H1 (cell line): ENCODE data around the gene SERPINF2. TPM values are rescaled to one million over a fixed set of nuclear protein-coding genes. Genes with fewer than 3 reads are reported as not detected.

Source experiments
- CTCF ChIA-PET: fragments of 300-600 bp; sonication (Branson Sonifier 250); formaldehyde crosslinking; loops from one replicate; lab custom pipeline; 2021; ENCODE audit not compliant: partially characterized antibody; lab: Charles Lee
- POLR2A ChIA-PET: fragments of 300-600 bp; sonication (Branson Sonifier 250); formaldehyde crosslinking; loops from one replicate; lab custom pipeline; 2021; ENCODE audit warnings: inconsistent platforms; ENCODE audit not compliant: partially characterized antibody; lab: Charles Lee
- DNase-seq, 2 experiments: peaks; one replicate each; pipeline versions ENCODE4 v3.0.0 to v3.0.0-alpha.2; 2010 to 2022; ENCODE audit warnings: low spot score in 2 of 2, low read depth in 1 of 2, mixed read lengths in 1 of 2
- FAIRE-seq: peaks from 2 replicates; lab custom pipeline; 2011; peaks lifted over from hg19 to GRCh38; lab: Jason Lieb, UNC
- H2AFZ ChIP-seq: 2 replicates; pipeline ENCODE4 v1.8.1; 2012; ENCODE audit warnings: low read length, inconsistent platforms
- H2AK5ac ChIP-seq: 2 replicates; pipeline ENCODE4 v1.6.1; 2013; ENCODE audit warnings: low read depth, low read length
- H2BK120ac ChIP-seq: replicated peaks from 2 replicates; pipeline ENCODE3; 2013; ENCODE audit warnings: low read depth, low read length, inconsistent platforms
- H2BK12ac ChIP-seq: 2 replicates; pipeline ENCODE4 v1.6.1; 2013; ENCODE audit warnings: low read depth, low read length
- H2BK15ac ChIP-seq: 2 replicates; pipeline ENCODE4 v1.6.1; 2013; ENCODE audit warnings: low read length
- H2BK20ac ChIP-seq: 2 replicates; pipeline ENCODE4 v1.6.1; 2013; ENCODE audit warnings: low read length
- H2BK5ac ChIP-seq: 2 replicates; pipeline ENCODE4 v1.6.1; 2013; ENCODE audit warnings: low read depth, low read length
- H3K14ac ChIP-seq: 2 replicates; pipeline ENCODE4 v1.6.1; 2013; ENCODE audit warnings: inconsistent platforms; ENCODE audit not compliant: insufficient read length
- H3K18ac ChIP-seq: 2 replicates; pipeline ENCODE4 v1.6.1; 2013; ENCODE audit warnings: low read length; ENCODE audit errors: extremely low read depth
- H3K23ac ChIP-seq: 2 replicates; pipeline ENCODE4 v1.6.1; 2013; ENCODE audit warnings: inconsistent platforms; ENCODE audit not compliant: insufficient read length
- H3K23me2 ChIP-seq: 2 replicates; pipeline ENCODE4 v1.6.1; 2013; ENCODE audit warnings: low read depth, low read length
- H3K27ac ChIP-seq: 2 replicates; pipeline ENCODE4 v1.6.1; 2011; ENCODE audit warnings: low read depth, low read length, inconsistent platforms
- H3K27me3 ChIP-seq, 4 experiments: replicated peaks in 1 of 4; 1 replicate in 1 of 4; 2 replicates in 3 of 4; pipeline versions ENCODE4 v1.6.1 to v1.8.1; 2011 to 2013; ENCODE audit warnings: low read length in 3 of 4, mild to moderate bottlenecking in 3 of 4, inconsistent platforms in 2 of 4, mixed read lengths in 2 of 4, moderate library complexity in 1 of 4; ENCODE audit not compliant: control insufficient read depth in 3 of 4, insufficient read depth in 3 of 4; ENCODE audit errors: extremely low read depth in 1 of 4
- H3K36me3 ChIP-seq, 4 experiments: 2 replicates each; pipeline versions ENCODE4 v1.6.1 to v1.8.1; 2011 to 2013; ENCODE audit warnings: mild to moderate bottlenecking in 4 of 4, low read length in 3 of 4, moderate library complexity in 2 of 4, control low read depth in 1 of 4, inconsistent platforms in 1 of 4; ENCODE audit not compliant: insufficient read depth in 4 of 4, control insufficient read depth in 2 of 4
- H3K4ac ChIP-seq: replicated peaks from 2 replicates; pipeline ENCODE3; 2013; ENCODE audit warnings: low read length, low read depth, mixed read lengths, inconsistent platforms; ENCODE audit not compliant: insufficient read length
- H3K4me1 ChIP-seq, 4 experiments: replicated peaks in 1 of 4; 1 replicate in 1 of 4; 2 replicates in 3 of 4; pipeline versions ENCODE4 v1.6.1 to v1.8.1; 2011 to 2013; ENCODE audit warnings: low read length in 3 of 4, inconsistent platforms in 2 of 4, mixed read lengths in 1 of 4; ENCODE audit not compliant: insufficient read depth in 4 of 4, control insufficient read depth in 3 of 4
- H3K4me2 ChIP-seq, 2 experiments: 2 replicates each; pipeline versions ENCODE4 v1.6.1 to v1.8.1; 2011 to 2013; ENCODE audit warnings: low read depth in 2 of 2, low read length in 2 of 2, control low read depth in 1 of 2, inconsistent platforms in 1 of 2, mild to moderate bottlenecking in 1 of 2; ENCODE audit not compliant: insufficient read depth in 1 of 2
- H3K4me3 ChIP-seq, 4 experiments: fragments of 200-600, 300-600 bp in 1 of 4; sonication (generic), shearing (Covaris generic), sonication (Bioruptor Twin) in 1 of 4; 2 replicates each; pipeline versions ENCODE4 v1.5.1 to v1.8.1; 2011 to 2016; ENCODE audit warnings: low read length in 4 of 4, low read depth in 3 of 4, control low read depth in 2 of 4, inconsistent platforms in 2 of 4, mild to moderate bottlenecking in 2 of 4, mixed read lengths in 1 of 4, moderate library complexity in 1 of 4; ENCODE audit not compliant: insufficient read depth in 2 of 4; ENCODE audit errors: extremely low read depth in 1 of 4
- H3K56ac ChIP-seq: replicated peaks from 2 replicates; pipeline ENCODE3; 2013; ENCODE audit warnings: low read depth, mild to moderate bottlenecking, mixed read lengths, low read length, inconsistent platforms; ENCODE audit not compliant: insufficient read length
- H3K79me1 ChIP-seq: 2 replicates; pipeline ENCODE4 v1.6.1; 2013; ENCODE audit warnings: low read depth, low read length, control low read depth
- H3K79me2 ChIP-seq, 2 experiments: 2 replicates each; pipeline versions ENCODE4 v1.6.1 to v1.8.1; 2012 to 2013; ENCODE audit warnings: low read length in 2 of 2, mild to moderate bottlenecking in 2 of 2, inconsistent platforms in 1 of 2; ENCODE audit not compliant: insufficient read depth in 2 of 2, control insufficient read depth in 1 of 2
- H3K9ac ChIP-seq, 4 experiments: replicated peaks in 1 of 4; 1 replicate in 1 of 4; 2 replicates in 3 of 4; pipeline versions ENCODE4 v1.6.1 to v1.8.1; 2011 to 2013; ENCODE audit warnings: low read depth in 3 of 4, low read length in 3 of 4, control low read depth in 2 of 4, mild to moderate bottlenecking in 2 of 4, moderate library complexity in 2 of 4, inconsistent platforms in 1 of 4; ENCODE audit errors: extremely low read depth in 1 of 4
- H3K9me3 ChIP-seq, 2 experiments: 2 replicates each; pipeline versions ENCODE4 v1.6.1 to v1.8.1; 2012 to 2013; ENCODE audit warnings: mild to moderate bottlenecking in 2 of 2, moderate library complexity in 2 of 2, control low read depth in 1 of 2, inconsistent platforms in 1 of 2, low read depth in 1 of 2, low read length in 1 of 2, mixed read lengths in 1 of 2; ENCODE audit not compliant: insufficient read depth in 2 of 2
- H4K20me1 ChIP-seq, 2 experiments: replicated peaks in 1 of 2; 2 replicates each; pipeline versions ENCODE3 to v1.8.1; 2011 to 2013; ENCODE audit warnings: inconsistent platforms in 2 of 2, low read length in 2 of 2, mild to moderate bottlenecking in 1 of 2; ENCODE audit not compliant: insufficient read depth in 2 of 2, control insufficient read depth in 1 of 2
- H4K5ac ChIP-seq: 2 replicates; pipeline ENCODE4 v1.6.1; 2013; ENCODE audit warnings: low read length, low read depth, mixed read lengths, inconsistent platforms; ENCODE audit not compliant: insufficient read length
- H4K8ac ChIP-seq: 2 replicates; pipeline ENCODE4 v1.8.0; 2013; ENCODE audit warnings: mild to moderate bottlenecking, moderate library complexity, low read length, inconsistent platforms; ENCODE audit not compliant: insufficient read depth; ENCODE audit errors: extremely low read depth
- H4K91ac ChIP-seq: replicated peaks from 2 replicates; pipeline ENCODE3; 2013; ENCODE audit warnings: low read length, mixed read lengths, inconsistent platforms; ENCODE audit not compliant: insufficient read length
- BCL11A ChIP-seq, 2 experiments: IDR thresholded peaks; one replicate each; pipeline ENCODE4 v1.6.1; 2011; ENCODE audit warnings: low read depth in 2 of 2, low read length in 2 of 2, mild to moderate bottlenecking in 2 of 2
- EGR1 ChIP-seq: IDR thresholded peaks from 2 replicates; pipeline ENCODE4 v1.6.1; 2011; ENCODE audit warnings: low read depth, low read length, borderline replicate concordance
- EZH2 ChIP-seq: fragments of 200-600 bp; sonication (generic); IDR thresholded peaks from 2 replicates; pipeline ENCODE4 v1.7.1; 2012; ENCODE audit warnings: low read depth, mild to moderate bottlenecking, moderate library complexity, low read length, inconsistent platforms; ENCODE audit not compliant: severe bottlenecking
- FOSL1 ChIP-seq: IDR thresholded peaks from 2 replicates; pipeline ENCODE4 v1.6.1; 2011; ENCODE audit warnings: mild to moderate bottlenecking, low read depth, low read length, moderate library complexity; ENCODE audit not compliant: insufficient read depth
- POLR2AphosphoS5 ChIP-seq: IDR thresholded peaks from 2 replicates; pipeline ENCODE4 v1.6.1; 2011; ENCODE audit warnings: low read depth, low read length
- SAP30 ChIP-seq: fragments of 300-600 bp; sonication (generic); IDR thresholded peaks from 2 replicates; pipeline ENCODE4 v1.7.1; 2012; ENCODE audit warnings: low read length, moderate library complexity, mild to moderate bottlenecking, inconsistent platforms; ENCODE audit not compliant: insufficient read depth, insufficient replicate concordance
- SIX5 ChIP-seq: IDR thresholded peaks from 2 replicates; pipeline ENCODE4 v1.6.1; 2011; ENCODE audit warnings: mild to moderate bottlenecking, low read depth, low read length
- SP1 ChIP-seq: IDR thresholded peaks from 2 replicates; pipeline ENCODE4 v1.6.1; 2011; ENCODE audit warnings: low read depth, low read length
- TBP ChIP-seq: IDR thresholded peaks from 2 replicates; pipeline ENCODE4 v1.6.1; 2011; ENCODE audit warnings: low read depth, low read length, improper control_type of control experiment
- WGBS, 2 experiments: shearing (Covaris generic) in 1 of 2; methylation state at CpG; one replicate each; pipeline versions ENCODE4 v1.1.6 to v1.1.7; 2013 to 2015; ENCODE audit warnings: low lambda C conversion rate in 2 of 2, mixed read lengths in 2 of 2, inconsistent platforms in 1 of 2, low coverage in 1 of 2, missing lambda C conversion rate in 1 of 2; ENCODE audit not compliant: insufficient replicate concordance in 2 of 2, insufficient coverage in 1 of 2, insufficient read length in 1 of 2; ENCODE audit errors: extremely low coverage in 1 of 2, missing lambda C conversion rate in 1 of 2; 5-methylcytosine and 5-hydroxymethylcytosine counted together
- polyA plus RNA-seq, 7 experiments: library from polyadenylated mRNA; depleted of rRNA in 3 of 7; stranded (reverse) in 5 of 7; unstranded in 2 of 7; fragments of >200 nt in 5 of 7; fragments of 200-250 nt in 2 of 7; gene quantifications; 1 replicate in 5 of 7; 2 replicates in 1 of 7; 4 replicates in 1 of 7; pipeline versions ENCODE4 v1.2.1 to v1.2.3, GENCODE V29; 2011 to 2013; ENCODE audit warnings: missing spikeins in 2 of 7, mixed read lengths in 2 of 7
- total RNA-seq: library from RNA; stranded (reverse); fragmentation: NEBNext Ultra II Directional; extraction: Animal tissue kit (Norgen Biotek cat#: 25700); gene quantifications from 2 replicates; pipeline ENCODE4 v1.2.1, GENCODE V29; 2021

SERPINF2 gene
- total and polyA plus RNA-seq, 2 of the 8 experiments (the other 6 are each of a cell fraction or from before 2014, with no cell fraction given): 1.8 to 3.2 TPM

GRCh38 chr17:1776328-1776727 lies 33.7 kb downstream of the SERPINF2 start:
- no peak overlapping the region for H4K8ac ChIP-seq
- H2BK15ac ChIP-seq: no peak overlapping the region
- no peak overlapping the region for H3K4ac ChIP-seq
- H2BK120ac ChIP-seq: no peak overlapping the region
- H3K27ac ChIP-seq: no peak overlapping the region
- H3K18ac ChIP-seq: no peak overlapping the region
- H4K20me1 ChIP-seq: peaks cover 2 to 5% of the 10 kb centered on the region in 2 experiments
- H2BK20ac ChIP-seq: no peak overlapping the region
- no peaks in the 10 kb centered on the region for H3K79me1 ChIP-seq
- CTCF ChIA-PET: interaction anchor here (1.2 to 3.4 kb wide), 3 partner anchors 8 to 63 kb away, joined by 4 to 24 read pairs (median 10); no protein-coding TSS in a partner anchor
- H3K4me1 ChIP-seq: no peaks in the 10 kb centered on the region
- H2BK5ac ChIP-seq: no peak overlapping the region
- H3K36me3 ChIP-seq: peaks cover 6 to 35% (median 18%) of the 10 kb centered on the region in 4 experiments
- H3K23ac ChIP-seq: no peak overlapping the region
- no peak overlapping the region for H3K4me2 ChIP-seq
- no peak overlapping the region for H4K5ac ChIP-seq
- H3K79me2 ChIP-seq: no peaks in the 10 kb centered on the region
- no peak overlapping the region for H3K14ac ChIP-seq
- no peaks in the 10 kb centered on the region for H3K9me3 ChIP-seq
- WGBS, 2 experiments: 93% methylated on average over 10 of the region's 10 CpGs; no CpG with 5 or more reads in 1 of the 2 experiments
- POLR2A ChIA-PET: interaction anchor here (1.0 kb wide), 1 partner anchor 14 kb away, joined by 3 read pairs; the partner anchor contains the start of gene SERPINF1
- H2AK5ac ChIP-seq: no peak overlapping the region
- FAIRE-seq: no peak
- no peak overlapping the region for H2AFZ ChIP-seq
- DNase-seq: no peak
- H3K27me3 ChIP-seq: no peaks in the 10 kb centered on the region
- no peak overlapping the region for H4K91ac ChIP-seq
- TF ChIP-seq POLR2AphosphoS5 (no peak), EZH2 (no peak), SAP30 (no peak), SIX5 (no peak), TBP (no peak), BCL11A (IDR thresholded peaks at IDR 0.05; ENCODE audit: low read depth in 2 of 2, low read length in 2 of 2) (no peak), SP1 (no peak), EGR1 (no peak), FOSL1 (no peak)
- TF ChIP-seq, all 59 proteins: peak for 0
- Histone ChIP-seq H3K56ac (no peak overlapping the region), H3K23me2 (no peaks in the 10 kb centered on the region), H3K4me3 (no peak overlapping the region), H2BK12ac (no peak overlapping the region), H3K9ac (no peak overlapping the region)
